ENCODE measurements around the gene TIMM17B.

TIMM17B gene

GRCh38 chrX:48852857-48853256, 44.7 kb downstream of the TIMM17B start:
- TF ChIP-seq ZFX (IDR thresholded peaks at IDR 0.05) (no peak), CTCF (conservative IDR thresholded peaks at IDR 0.05) (no peak)
- no peak overlapping the region for H3K27ac ChIP-seq

- TF ChIP-seq ZFX (IDR thresholded peaks at IDR 0.05) (no peak), CTCF (conservative IDR thresholded peaks at IDR 0.05) (no peak)
- no peak overlapping the region for H3K27ac ChIP-seq
Measured at GRCh38 chrX:48848847-48849246, 48.7 kb downstream of the TIMM17B start.

Data from C4-2B (cell line).